GM12878 (cell line): ENCODE measurements around the gene XRCC6. TPM values are rescaled to one million over a fixed set of nuclear protein-coding genes. Genes with fewer than 3 reads are reported as not detected.

Experiments used
- ATAC-seq: fragments of 200-7000 bp; cut with Tn5 transposase; 3 replicates; pipeline ENCODE4 v1.9.1; 2020; ENCODE audit warnings: mild to moderate bottlenecking, moderate library complexity
- BruUV-seq: library from RNA; stranded (reverse); fragments of 400-500 nt; replicated peaks from 2 replicates; lab custom pipeline; 2021; lab: Mats Ljungman, UMichigan
- CTCF ChIA-PET: fragments of 300-600 bp; sonication (Branson Sonifier 250); formaldehyde crosslinking; extraction: SDS; loops from one replicate; lab custom pipeline; 2021; ENCODE audit warnings: inconsistent platforms; lab: Yijun Ruan, JAX
- POLR2A ChIA-PET: fragments of 350-600 bp; formaldehyde crosslinking; extraction: SDS; loops from one replicate; lab custom pipeline; 2021; ENCODE audit warnings: inconsistent platforms; lab: Charles Lee
- RAD21 ChIA-PET: fragments of 300-600 bp; sonication (Branson Sonifier 250); formaldehyde crosslinking; loops from one replicate; lab custom pipeline; 2023; ENCODE audit warnings: antibody characterized with exemption; ENCODE audit not compliant: unreplicated experiment; lab: Charles Lee
- SMC1A ChIA-PET: fragments of 300-600 bp; sonication (Branson Sonifier 250); formaldehyde crosslinking; loops from one replicate; lab custom pipeline; 2023; ENCODE audit not compliant: unreplicated experiment, uncharacterized antibody; lab: Charles Lee
- DNase-seq: peaks from one replicate; pipeline ENCODE4 v3.0.0-alpha.2; 2011; ENCODE audit warnings: low read depth, low spot score
- FAIRE-seq: peaks from 3 replicates; lab custom pipeline; 2011; peaks lifted over from hg19 to GRCh38; lab: Jason Lieb, UNC
- H2AFZ ChIP-seq: 2 replicates; pipeline ENCODE4 v1.6.0; 2011; ENCODE audit warnings: low read depth, low read length, control low read depth; ENCODE audit not compliant: control insufficient read depth
- H3K27ac ChIP-seq: 2 replicates; pipeline ENCODE4 v1.5.1; 2011; ENCODE audit warnings: control low read depth; ENCODE audit not compliant: control insufficient read depth, insufficient read depth
- H3K27me3 ChIP-seq, 2 experiments: replicated peaks in 1 of 2; 2 replicates each; pipeline versions ENCODE4 v1.6.0 to v1.6.1; 2011; ENCODE audit warnings: low read length in 1 of 2; ENCODE audit not compliant: control insufficient read depth in 2 of 2, insufficient read depth in 2 of 2
- H3K36me3 ChIP-seq, 2 experiments: 2 replicates each; pipeline ENCODE4 v1.5.1; 2011; ENCODE audit warnings: low read length in 1 of 2; ENCODE audit not compliant: control insufficient read depth in 2 of 2, insufficient read depth in 2 of 2
- H3K4me1 ChIP-seq: 2 replicates; pipeline ENCODE4 v1.6.1; 2011; ENCODE audit warnings: mild to moderate bottlenecking, low read length, moderate library complexity, mixed read lengths; ENCODE audit not compliant: control insufficient read depth, insufficient read depth
- H3K4me2 ChIP-seq: 2 replicates; pipeline ENCODE4 v1.6.0; 2011; ENCODE audit warnings: control low read depth; ENCODE audit not compliant: control insufficient read depth, insufficient read depth
- H3K4me3 ChIP-seq: fragments of 200-600 bp; sonication (generic); 2 replicates; pipeline ENCODE4 v1.5.1; 2016
- H3K79me2 ChIP-seq: 2 replicates; pipeline ENCODE4 v1.6.0; 2011; ENCODE audit warnings: low read length; ENCODE audit not compliant: control insufficient read depth, insufficient read depth
- H3K9ac ChIP-seq: 2 replicates; pipeline ENCODE4 v1.8.0; 2011; ENCODE audit warnings: low read length, control low read depth, mixed read lengths; ENCODE audit not compliant: control insufficient read depth, insufficient read depth
- H3K9me3 ChIP-seq: replicated peaks from 3 replicates; pipeline ENCODE4 v1.5.1; 2011; ENCODE audit warnings: mild to moderate bottlenecking, low read length; ENCODE audit not compliant: control insufficient read depth, insufficient read depth
- H4K20me1 ChIP-seq: 2 replicates; pipeline ENCODE4 v1.6.0; 2011; ENCODE audit not compliant: control insufficient read depth, insufficient read depth
- CHD2 ChIP-seq: IDR thresholded peaks from 2 replicates; pipeline ENCODE4 v1.6.1; 2011; ENCODE audit warnings: low read depth, low read length, improper control_type of control experiment, borderline replicate concordance
- SIN3A ChIP-seq: IDR thresholded peaks from 2 replicates; pipeline ENCODE4 v1.6.1; 2012; ENCODE audit warnings: low read depth, low read length, improper control_type of control experiment
- TAF1 ChIP-seq: IDR thresholded peaks from 2 replicates; pipeline ENCODE4 v1.6.1; 2011; ENCODE audit warnings: mild to moderate bottlenecking, low read depth, low read length, borderline replicate concordance
- TCF7 ChIP-seq: IDR thresholded peaks from 2 replicates; pipeline ENCODE4 v1.6.1; 2014; ENCODE audit warnings: antibody characterized with exemption, borderline replicate concordance
- ZNF384 ChIP-seq: IDR thresholded peaks from 2 replicates; pipeline ENCODE4 v1.6.1; 2012; ENCODE audit warnings: low read depth, mild to moderate bottlenecking, low read length, improper control_type of control experiment, borderline replicate concordance
- WGBS: methylation state at CpG from one replicate; pipeline ENCODE4 v1.1.6; 2016; ENCODE audit warnings: low lambda C conversion rate; ENCODE audit not compliant: insufficient replicate concordance, insufficient coverage; ENCODE audit errors: missing lambda C conversion rate; 5-methylcytosine and 5-hydroxymethylcytosine counted together
- in situ Hi-C: fragments of 300-500 bp; cut with MboI; formaldehyde crosslinking; loops from 9 replicates; pipeline ENCODE4 v1.14.3; 2018; ENCODE audit warnings: mixed read lengths
- intact Hi-C: fragments of 100-400 bp; cut with micrococcal nuclease; formaldehyde crosslinking; loops from one replicate; pipeline ENCODE4 v1.14.2; 2022; ENCODE audit not compliant: unreplicated experiment
- polyA plus RNA-seq, 11 experiments: library from polyadenylated mRNA; depleted of rRNA in 4 of 11; unstranded in 6 of 11; stranded (reverse) in 5 of 11; fragments of >200 nt; fragmentation: Nextera tagmentation in 4 of 11; fragmentation: Illumina TruSeq in 1 of 11; extraction: Ambion mirVana in 4 of 11; extraction: Trizol in 1 of 11; gene quantifications; 1 replicate in 1 of 11; 2 replicates in 10 of 11; pipeline versions ENCODE4 v1.2.1 to v1.2.3, GENCODE V29; 2011 to 2016; ENCODE audit warnings: inconsistent platforms in 2 of 11, missing spikeins in 2 of 11, low read depth in 1 of 11
- total RNA-seq, 4 experiments: library from RNA; depleted of rRNA in 3 of 4; stranded (reverse); fragments of >200 nt in 3 of 4; fragmentation: Illumina TruSeq in 1 of 4; extraction: Trizol in 1 of 4; gene quantifications; 2 replicates each; pipeline versions ENCODE4 v1.2.1 to v1.2.3, GENCODE V29; 2013 to 2021
- TF ChIP-seq, protein P1 (sequence below): IDR thresholded peaks from 2 replicates; pipeline ENCODE4 v1.6.1; 2012; ENCODE audit warnings: low read length, inconsistent platforms

The XRCC6 gene
- total and polyA plus RNA-seq, 10 of the 15 experiments (the other 5 are each of a cell fraction or from before 2014, with no cell fraction given), result 186 to 718 (median 348) TPM

- TF ChIP-seq CHD2 (no peak), SIN3A (no peak)
Observed at GRCh38 chr22:41654322-41654721, 33.2 kb downstream of the XRCC6 start (continued).

- WGBS, result 71% methylated on average over 5 of the region's 5 CpGs
- H3K4me1 ChIP-seq, result no peaks in the 10 kb centered on the region
- ATAC-seq (no peak), DNase-seq (no peak), FAIRE-seq (peak; percentile 13)
- peaks cover 27 to 49% of the 10 kb centered on the region in 2 experiments for H3K36me3 ChIP-seq
- no peak overlapping the region for H3K27ac ChIP-seq
- H3K79me2 ChIP-seq, result no peaks in the 10 kb centered on the region
- no peaks in the 10 kb centered on the region for H4K20me1 ChIP-seq
- no peaks in the 10 kb centered on the region for H3K9me3 ChIP-seq
- H3K4me2 ChIP-seq, result no peak overlapping the region
- SMC1A ChIA-PET, result interaction anchor here (1.6 kb wide), 1 partner anchor 10 kb away, joined by 5 read pairs; no protein-coding TSS in a partner anchor
- RAD21 ChIA-PET, result no interaction called here
- no peak for TF ChIP-seq TCF7
- TF ChIP-seq, protein P1, sequence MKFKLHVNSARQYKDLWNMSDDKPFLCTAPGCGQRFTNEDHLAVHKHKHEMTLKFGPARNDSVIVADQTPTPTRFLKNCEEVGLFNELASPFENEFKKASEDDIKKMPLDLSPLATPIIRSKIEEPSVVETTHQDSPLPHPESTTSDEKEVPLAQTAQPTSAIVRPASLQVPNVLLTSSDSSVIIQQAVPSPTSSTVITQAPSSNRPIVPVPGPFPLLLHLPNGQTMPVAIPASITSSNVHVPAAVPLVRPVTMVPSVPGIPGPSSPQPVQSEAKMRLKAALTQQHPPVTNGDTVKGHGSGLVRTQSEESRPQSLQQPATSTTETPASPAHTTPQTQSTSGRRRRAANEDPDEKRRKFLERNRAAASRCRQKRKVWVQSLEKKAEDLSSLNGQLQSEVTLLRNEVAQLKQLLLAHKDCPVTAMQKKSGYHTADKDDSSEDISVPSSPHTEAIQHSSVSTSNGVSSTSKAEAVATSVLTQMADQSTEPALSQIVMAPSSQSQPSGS, result no peak
- TF ChIP-seq ZNF384, result no peak
- TF ChIP-seq TAF1, result no peak
- H3K27me3 ChIP-seq, result no peaks in the 10 kb centered on the region
- BruUV-seq, result no TSS peak
- no peak overlapping the region for H3K9ac ChIP-seq
- no peak overlapping the region for H3K4me3 ChIP-seq
- intact Hi-C loops (no loop called here), in situ Hi-C loops (no loop called here)
- CTCF ChIA-PET, result interaction anchor here (1.7 kb wide), 1 partner anchor 10 kb away, joined by 4 read pairs; no protein-coding TSS in a partner anchor
- POLR2A ChIA-PET, result no interaction called here
- H2AFZ ChIP-seq, result no peak overlapping the region
Observed at GRCh38 chr22:41656556-41656955, 35.5 kb downstream of the XRCC6 start.
